Bladder microvascular endothelial cell (primary cell): ENCODE measurements around the gene VKORC1L1. TPM values are rescaled to one million over a fixed set of nuclear protein-coding genes. Genes with fewer than 3 reads are reported as not detected.

Experiments
- total RNA-seq: library from RNA; depleted of rRNA; stranded (reverse); fragments of >200 nt; gene quantifications from 2 replicates; pipeline ENCODE4 v1.2.3, GENCODE V29; 2014

The VKORC1L1 gene
- 12.8 and 51.5 TPM in 2 replicates for total RNA-seq

GRCh38 chr7:65872776-65873581 is at the start of gene VKORC1L1:
VKORC1L1 (plus strand) TSS chr7:65873074; CDS start chr7:65873372, 298 bp downstream.

GRCh38 chr7:65981965-65982792 is 109.3 kb downstream of the VKORC1L1 start, which contains the start of gene GUSB:
GUSB (minus strand) TSS chr7:65982213; CDS start chr7:65982183, 30 bp downstream.

Other genes with a start within 250 kb of the VKORC1L1 start
- gene GUSB, start 109.1 kb downstream of the VKORC1L1 start, total RNA-seq: 25.6 and 70.3 TPM in 2 replicates
- gene ASL, start 202.7 kb downstream of the VKORC1L1 start, total RNA-seq: 54.7 and 60.0 TPM in 2 replicates
- 15.2 and 34.9 TPM in 2 replicates for gene CRCP, start 241.8 kb downstream of the VKORC1L1 start, total RNA-seq